HepG2 (cell line): Measurements from ENCODE around the gene ETF1. TPM values are rescaled to one million over a fixed set of nuclear protein-coding genes. Genes with fewer than 3 reads are reported as not detected.
A peak's percentile ranks its signal among the peaks of the same experiment; 100 is the strongest.

ENCODE experiments used
- BCL6 ChIP-seq: IDR thresholded peaks from 2 replicates; pipeline ENCODE4 v1.6.1; 2016; ENCODE audit warnings: missing genetic modification reagents, missing compliant biosample characterization
- CEBPB ChIP-seq: IDR thresholded peaks from 2 replicates; pipeline ENCODE4 v1.6.1; 2011; ENCODE audit warnings: low read depth, low read length, improper control_type of control experiment, borderline replicate concordance
- FOSL1 ChIP-seq: sonication (generic); formaldehyde crosslinking; IDR thresholded peaks from 2 replicates; pipeline ENCODE4 v1.9.0; 2021; ENCODE audit warnings: missing genetic modification reagents, borderline replicate concordance
- FOXK1 ChIP-seq: sonication (generic); formaldehyde crosslinking; IDR thresholded peaks from 2 replicates; pipeline ENCODE4 v1.4.0; 2020; ENCODE audit warnings: low read depth, missing genetic modification reagents, borderline replicate concordance
- GATAD2A ChIP-seq: IDR thresholded peaks from 2 replicates; pipeline ENCODE4 v1.6.1; 2016
- PHF21A ChIP-seq: sonication (generic); formaldehyde crosslinking; IDR thresholded peaks from 2 replicates; pipeline ENCODE4 v1.5.0; 2020; ENCODE audit warnings: mild to moderate bottlenecking, missing genetic modification reagents
- RERE ChIP-seq: IDR thresholded peaks from 2 replicates; pipeline ENCODE4 v1.6.1; 2016; ENCODE audit warnings: low read depth, missing genetic modification reagents, missing compliant biosample characterization
- THAP11 ChIP-seq: IDR thresholded peaks from 2 replicates; pipeline ENCODE4 v1.6.1; 2016; ENCODE audit warnings: missing biosample characterization, missing genetic modification reagents
- polyA plus RNA-seq, 8 experiments: library from polyadenylated mRNA; depleted of rRNA in 3 of 8; stranded (reverse) in 7 of 8; unstranded in 1 of 8; fragments of >200 nt; fragmentation: Illumina TruSeq in 4 of 8; extraction: Trizol in 4 of 8; gene quantifications; 2 replicates each; pipeline versions ENCODE4 v1.2.1 to v1.2.3, GENCODE V29; 2011 to 2016; ENCODE audit warnings: low read depth in 4 of 8, missing spikeins in 1 of 8, mixed read lengths in 1 of 8; ENCODE audit not compliant: insufficient read depth in 1 of 8
- total RNA-seq, 5 experiments: library from RNA; depleted of rRNA; stranded (reverse); fragments of >200 nt; fragmentation: Illumina TruSeq; extraction: Trizol; gene quantifications; 2 replicates each; pipeline ENCODE4 v1.2.3, GENCODE V29; 2016; ENCODE audit warnings: low read depth in 1 of 5

The ETF1 gene
- total and polyA plus RNA-seq, 2 of the 13 experiments (the other 11 are each of a cell fraction or from before 2014, with no cell fraction given) = 52.1 to 184 TPM

DNA sequence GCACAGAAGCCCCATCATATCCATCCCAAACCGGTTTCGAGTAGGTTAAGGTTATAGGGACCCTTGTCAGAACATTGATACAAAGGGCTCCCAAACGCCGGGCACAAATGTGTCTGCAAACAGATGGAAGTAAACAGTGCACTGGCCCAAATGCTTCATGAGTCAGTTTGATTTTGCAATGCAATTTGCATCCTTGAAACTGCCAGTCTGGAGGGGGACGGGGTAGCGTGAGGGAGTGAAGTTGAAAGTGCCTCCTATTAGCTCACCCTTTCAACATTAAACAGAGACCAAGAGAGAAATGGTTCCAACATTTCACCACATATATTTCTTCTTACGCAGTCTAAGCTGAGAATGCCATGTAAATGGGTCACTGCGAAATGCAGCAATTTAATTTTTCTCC, 35.6 kb downstream of the ETF1 start (continued):
- TF ChIP-seq FOXK1 (CRISPR knock-in tag) (peak; percentile 61; the same call in 1 of the 2 replicates), PHF21A (CRISPR knock-in tag) (0 out of 2 replicates have a peak, but pooled peaks have one; percentile 31), GATAD2A (CRISPR knock-in tag) (peak; percentile 78), FOSL1 (peak; percentile 54; the same call in 1 of the 2 replicates), BCL6 (CRISPR knock-in tag) (peak; percentile 29; the same call in 1 of the 2 replicates), THAP11 (CRISPR knock-in tag) (peak; percentile 24; the same call in 1 of the 2 replicates), RERE (CRISPR knock-in tag) (peak; percentile 37; the same call in 1 of the 2 replicates), CEBPB (peak; percentile 87)
